Activated CD8-positive, alpha-beta T cell treated with anti-CD3 and anti-CD28 coated beads for 36 hours (primary cell): ENCODE data around the gene TUBGCP3. TPM values are rescaled to one million over a fixed set of nuclear protein-coding genes. Genes with fewer than 3 reads are reported as not detected.

Experiments
- ATAC-seq: fragments of 200-7000 bp; cut with Tn5 transposase; one replicate; pipeline ENCODE4 v1.10.0; 2021; ENCODE audit warnings: mild to moderate bottlenecking, moderate library complexity
- CTCF ChIA-PET: fragments of 350-600 bp; sonication (Branson Sonifier 250); formaldehyde crosslinking; loops from one replicate; lab custom pipeline; 2021; ENCODE audit warnings: antibody characterized with exemption; lab: Charles Lee
- POLR2A ChIA-PET: fragments of 350-600 bp; sonication (Branson Sonifier 250); formaldehyde crosslinking; loops from one replicate; lab custom pipeline; 2021; ENCODE audit warnings: antibody characterized with exemption; lab: Charles Lee
- DNase-seq: peaks from one replicate; pipeline ENCODE4 v3.0.0-alpha.2; 2020
- H3K27ac Mint-ChIP-seq: one replicate; pipeline ENCODE4 v1.8.0; 2021; ENCODE audit warnings: mild to moderate bottlenecking, mixed read lengths
- H3K27me3 Mint-ChIP-seq: one replicate; pipeline ENCODE4 v1.8.0; 2021; ENCODE audit warnings: mixed read lengths
- H3K36me3 Mint-ChIP-seq: one replicate; pipeline ENCODE4 v1.8.0; 2021; ENCODE audit warnings: low read depth, mixed read lengths
- H3K4me1 Mint-ChIP-seq: one replicate; pipeline ENCODE4 v1.8.0; 2021; ENCODE audit warnings: low read depth, mixed read lengths
- H3K4me3 Mint-ChIP-seq: one replicate; pipeline ENCODE4 v1.8.0; 2021; ENCODE audit warnings: mild to moderate bottlenecking, moderate library complexity, mixed read lengths
- H3K9me3 Mint-ChIP-seq: one replicate; pipeline ENCODE4 v1.8.0; 2021; ENCODE audit warnings: mixed read lengths
- CTCF ChIP-seq: fragments of 200-600 bp; IDR thresholded peaks from one replicate; pipeline ENCODE4 v1.8.0; 2022; ENCODE audit warnings: antibody characterized with exemption, mild to moderate bottlenecking
- intact Hi-C: fragments of 100-400 bp; cut with micrococcal nuclease; formaldehyde crosslinking; loops from one replicate; pipeline ENCODE4 v1.10.0; 2022
- total RNA-seq, 2 experiments: library from RNA; stranded (reverse); gene quantifications; one replicate each; pipeline ENCODE4 v1.2.3, GENCODE V29; 2021

The TUBGCP3 gene
- total RNA-seq, 2 experiments from 2014 or later = 51.6 to 57.1 TPM

- ChIA-PET CTCF (interaction anchor here (0.6 to 1.5 kb wide), 2 partner anchors 10 to 40 kb away, joined by 4 to 5 read pairs; no protein-coding TSS in a partner anchor), POLR2A (no interaction called here)
- Mint-ChIP-seq H3K4me3 (no peak overlapping the region), H3K4me1 (peaks cover 11% of the 10 kb centered on the region), H3K27ac (no peak overlapping the region), H3K9me3 (no peaks in the 10 kb centered on the region), H3K36me3 (peaks cover 29% of the 10 kb centered on the region), H3K27me3 (no peaks in the 10 kb centered on the region)
- ATAC-seq (peak; percentile 73), DNase-seq (peak; percentile 15)
- intact Hi-C loops = no loop called here
- TF ChIP-seq CTCF = peak; percentile 39
These were observed 77.8 kb downstream of the TUBGCP3 start for GRCh38 chr13:112510002-112510780.

- Mint-ChIP-seq H3K4me3 (no peak overlapping the region), H3K36me3 (peaks cover 33% of the 10 kb centered on the region), H3K9me3 (no peaks in the 10 kb centered on the region), H3K4me1 (peaks cover 11% of the 10 kb centered on the region), H3K27me3 (no peaks in the 10 kb centered on the region), H3K27ac (no peak overlapping the region)
- POLR2A ChIA-PET = no interaction called here
- no peak for TF ChIP-seq CTCF
- DNase-seq (no peak), ATAC-seq (no peak)
- CTCF ChIA-PET = interaction anchor here (0.9 kb wide), 1 partner anchor 8 kb away, joined by 3 read pairs; no protein-coding TSS in a partner anchor
- intact Hi-C loops = no loop called here
These were observed 78.8 kb downstream of the TUBGCP3 start for GRCh38 chr13:112509190-112509589.

- Mint-ChIP-seq H3K9me3 (no peaks in the 10 kb centered on the region), H3K36me3 (peaks cover 45% of the 10 kb centered on the region), H3K4me1 (peaks cover 4% of the 10 kb centered on the region), H3K27ac (no peak overlapping the region), H3K27me3 (no peaks in the 10 kb centered on the region), H3K4me3 (no peak overlapping the region)
- TF ChIP-seq CTCF = no peak
- no peak for ATAC-seq
- ChIA-PET CTCF (interaction anchor here (1.1 kb wide), 1 partner anchor 100 kb away, joined by 4 read pairs; no protein-coding TSS in a partner anchor), POLR2A (no interaction called here)
- intact Hi-C loops = no loop called here
- no peak for DNase-seq
These were observed 81.9 kb downstream of the TUBGCP3 start for GRCh38 chr13:112506046-112506445.

- Mint-ChIP-seq H3K36me3 (peaks cover 21% of the 10 kb centered on the region), H3K4me3 (no peak overlapping the region), H3K27me3 (no peaks in the 10 kb centered on the region), H3K4me1 (no peaks in the 10 kb centered on the region), H3K9me3 (no peaks in the 10 kb centered on the region), H3K27ac (no peak overlapping the region)
- TF ChIP-seq CTCF = no peak
- ATAC-seq (no peak), DNase-seq (no peak)
- POLR2A ChIA-PET = no interaction called here
- intact Hi-C loops = no loop called here
- CTCF ChIA-PET = no interaction called here
These were observed 91.8 kb downstream of the TUBGCP3 start for GRCh38 chr13:112496166-112496565.

GRCh38 chr13:112495465-112495864, 92.5 kb downstream of the TUBGCP3 start:
- ATAC-seq (no peak), DNase-seq (no peak)
- Mint-ChIP-seq H3K4me3 (no peak overlapping the region), H3K27me3 (no peaks in the 10 kb centered on the region), H3K27ac (no peak overlapping the region), H3K4me1 (no peaks in the 10 kb centered on the region), H3K9me3 (no peaks in the 10 kb centered on the region), H3K36me3 (peaks cover 17% of the 10 kb centered on the region)
- intact Hi-C loops = no loop called here
- CTCF ChIA-PET = no interaction called here
- POLR2A ChIA-PET = no interaction called here
- TF ChIP-seq CTCF = no peak
